HG03520 (cell line): ENCODE data around the gene EIF4G3.
"Not testable (repeated sequence)": the region's sequence is repeated elsewhere in the genome, so short reads cannot be mapped to it uniquely, and the experiment has no call there.

Experiments used
- ATAC-seq: cut with Tn5 transposase; IDR thresholded peaks from one replicate; pipeline ENCODE4 v1.9.1; 2021; ENCODE audit warnings: mild to moderate bottlenecking, moderate library complexity; ENCODE audit not compliant: unreplicated experiment

EIF4G3 gene

GRCh38 chr1:21106709-21107108 lies 70.0 kb downstream of the EIF4G3 start:
- no peak for ATAC-seq

GRCh38 chr1:21106238-21106637 lies 70.5 kb downstream of the EIF4G3 start:
- no peak for ATAC-seq

- ATAC-seq: no peak
Measured at GRCh38 chr1:21105807-21106206, 70.9 kb downstream of the EIF4G3 start.

- no peak for ATAC-seq
Measured at GRCh38 chr1:21104683-21105082, 72.0 kb downstream of the EIF4G3 start.

- no peak for ATAC-seq
Measured at GRCh38 chr1:21100481-21100921, 76.2 kb downstream of the EIF4G3 start.

- ATAC-seq: no peak
Measured at GRCh38 chr1:21099869-21100131, 76.9 kb downstream of the EIF4G3 start.

- ATAC-seq: no peak
Measured at GRCh38 chr1:21099034-21099868, 77.4 kb downstream of the EIF4G3 start.

- ATAC-seq: no peak
Measured at GRCh38 chr1:21098186-21098915, 78.3 kb downstream of the EIF4G3 start.

GRCh38 chr1:21097729-21098128 lies 79.0 kb downstream of the EIF4G3 start:
- no peak for ATAC-seq

GRCh38 chr1:21095976-21096375 lies 80.7 kb downstream of the EIF4G3 start:
- no peak for ATAC-seq

GRCh38 chr1:21094282-21094681 lies 82.4 kb downstream of the EIF4G3 start:
- not testable (repeated sequence) for ATAC-seq

GRCh38 chr1:21093271-21093958 lies 83.3 kb downstream of the EIF4G3 start:
- not testable (repeated sequence) for ATAC-seq

- ATAC-seq: not testable (repeated sequence)
Measured at GRCh38 chr1:21092545-21092944, 84.2 kb downstream of the EIF4G3 start.

- ATAC-seq: not testable (repeated sequence)
Measured at GRCh38 chr1:21091053-21091690, 85.5 kb downstream of the EIF4G3 start.

GRCh38 chr1:21090463-21090862 lies 86.2 kb downstream of the EIF4G3 start:
- ATAC-seq: no peak

GRCh38 chr1:21089731-21090130 lies 87.0 kb downstream of the EIF4G3 start:
- no peak for ATAC-seq

GRCh38 chr1:21089299-21089698 lies 87.4 kb downstream of the EIF4G3 start:
- ATAC-seq: no peak

GRCh38 chr1:21084111-21084810 lies 92.4 kb downstream of the EIF4G3 start:
- no peak for ATAC-seq

- ATAC-seq: no peak
Measured at GRCh38 chr1:21082073-21082472, 94.6 kb downstream of the EIF4G3 start.

- ATAC-seq: no peak
Measured at GRCh38 chr1:21077085-21077484, 99.6 kb downstream of the EIF4G3 start.

- no peak for ATAC-seq
Measured at GRCh38 chr1:21072721-21073120, 104.0 kb downstream of the EIF4G3 start.
